ENCODE data around the gene LRBA. TPM values are rescaled to one million over a fixed set of nuclear protein-coding genes. Genes with fewer than 3 reads are reported as not detected.
A peak's percentile ranks its signal among the peaks of the same experiment; 100 is the strongest.

Gene LRBA
- total and polyA plus RNA-seq, 3 donors from 2014 or later: 24.6 to 61.1 (median 60.8) TPM

- 74 to 85% methylated on average over 2 of the region's 2 CpGs for WGBS, 2 donors
- intact Hi-C loops (cut with DNase I; ENCODE audit: low total_unique reads): no loop called here
- Histone ChIP-seq H3K9me3 (no peaks in the 10 kb centered on the region), H3K27ac (no peak overlapping the region), H3K27me3 (no peaks in the 10 kb centered on the region), H3K4me1 (no peaks in the 10 kb centered on the region), H3K4me3 (no peak overlapping the region), H3K36me3 (ENCODE audit: low read depth, missing control alignments) (no peaks in the 10 kb centered on the region)
- DNase-seq: no peak
- TF ChIP-seq POLR2A (IDR thresholded peaks at IDR 0.05) (no peak), CTCF (IDR thresholded peaks at IDR 0.05) (no peak)
These were observed 709.1 kb downstream of the LRBA start for GRCh38 chr4:150305995-150306394.

DNA sequence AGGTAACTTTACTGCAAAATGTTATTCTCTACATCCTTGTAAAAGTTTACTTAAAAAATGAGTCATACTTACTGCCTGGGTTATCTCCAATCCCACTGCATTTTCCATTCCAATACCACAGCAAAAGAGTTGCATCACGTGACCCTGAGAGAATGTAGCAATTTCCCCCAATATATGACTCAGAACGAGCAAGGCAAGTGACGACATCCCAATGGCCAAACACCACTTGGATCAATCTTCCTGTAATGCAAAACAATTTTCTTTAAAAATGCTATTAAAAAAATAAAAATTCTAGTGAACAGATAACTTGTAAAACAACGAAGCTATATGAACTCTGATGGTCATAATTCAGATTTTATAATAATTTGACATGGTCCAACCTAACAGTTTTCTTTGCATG, 712.5 kb downstream of the LRBA start:
- no peak overlapping the region for H3K4me3 ChIP-seq
- H3K27me3 ChIP-seq: no peaks in the 10 kb centered on the region
- intact Hi-C loops (cut with DNase I; ENCODE audit: low total_unique reads): no loop called here
- H3K9me3 ChIP-seq: no peaks in the 10 kb centered on the region
- TF ChIP-seq POLR2A (IDR thresholded peaks at IDR 0.05) (no peak), CTCF (IDR thresholded peaks at IDR 0.05) (no peak)
- no peak overlapping the region for H3K27ac ChIP-seq
- 82 to 85% methylated on average over 4 of the region's 4 CpGs for WGBS, 2 donors
- no peak for DNase-seq
- no peaks in the 10 kb centered on the region for H3K4me1 ChIP-seq
- no peaks in the 10 kb centered on the region for H3K36me3 ChIP-seq (ENCODE audit: low read depth, missing control alignments)

- Histone ChIP-seq H3K27me3 (no peaks in the 10 kb centered on the region), H3K36me3 (ENCODE audit: low read depth, missing control alignments) (no peaks in the 10 kb centered on the region), H3K9me3 (no peaks in the 10 kb centered on the region), H3K27ac (no peak overlapping the region), H3K4me1 (no peaks in the 10 kb centered on the region), H3K4me3 (no peak overlapping the region)
- intact Hi-C loops (cut with DNase I; ENCODE audit: low total_unique reads): no loop called here
- DNase-seq: no peak
- WGBS, 2 donors: 86 to 94% methylated on average over 4 of the region's 4 CpGs
- TF ChIP-seq POLR2A (IDR thresholded peaks at IDR 0.05) (no peak), CTCF (IDR thresholded peaks at IDR 0.05) (no peak)
These were observed 715.3 kb downstream of the LRBA start for GRCh38 chr4:150299816-150300215.

DNA sequence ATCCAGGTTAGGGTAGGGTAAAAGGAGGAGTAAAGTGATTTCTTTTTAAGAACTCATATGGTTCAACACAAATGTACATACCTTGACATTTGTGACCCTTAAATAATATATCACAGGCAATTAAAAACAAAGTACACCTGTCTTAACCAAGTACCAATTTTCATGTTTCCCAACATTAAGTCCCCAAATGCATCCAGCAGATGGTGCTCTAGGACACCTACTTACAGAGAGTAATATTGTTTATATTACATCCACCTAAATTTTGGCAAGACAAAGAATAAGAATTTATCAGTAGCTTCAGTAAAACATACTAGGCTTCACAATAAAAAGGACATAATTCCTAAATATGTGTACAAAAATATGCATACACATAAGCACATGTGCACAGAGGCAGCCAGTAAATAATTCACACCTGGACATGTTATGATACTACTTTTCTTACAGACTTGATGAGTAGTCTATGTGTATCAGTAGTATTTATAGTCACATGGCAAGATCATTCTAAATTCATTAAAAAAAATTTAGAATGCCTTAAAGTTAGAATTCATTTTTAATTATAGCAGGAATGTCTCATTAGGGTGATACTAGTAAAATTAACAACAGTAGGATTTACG, 717.1 kb downstream of the LRBA start:
- no peaks in the 10 kb centered on the region for H3K36me3 ChIP-seq (ENCODE audit: low read depth, missing control alignments)
- peak in 2 of 3 experiments; percentile 24 to 51 for TF ChIP-seq CTCF (IDR thresholded peaks at IDR 0.05)
- no peak for TF ChIP-seq POLR2A (IDR thresholded peaks at IDR 0.05)
- H3K9me3 ChIP-seq: no peaks in the 10 kb centered on the region
- no peaks in the 10 kb centered on the region for H3K4me1 ChIP-seq
- H3K4me3 ChIP-seq: no peak overlapping the region
- WGBS, 2 donors: 91 to 98% methylated on average over 1 of the region's 1 CpG
- DNase-seq: peak; percentile 79
- H3K27me3 ChIP-seq: no peaks in the 10 kb centered on the region
- H3K27ac ChIP-seq: no peak overlapping the region
- intact Hi-C loops (cut with DNase I; ENCODE audit: low total_unique reads): no loop called here

- no peaks in the 10 kb centered on the region for H3K27me3 ChIP-seq
- DNase-seq: no peak
- H3K36me3 ChIP-seq (ENCODE audit: low read depth, missing control alignments): no peaks in the 10 kb centered on the region
- no peaks in the 10 kb centered on the region for H3K9me3 ChIP-seq
- H3K4me1 ChIP-seq: no peaks in the 10 kb centered on the region
- intact Hi-C loops (cut with DNase I; ENCODE audit: low total_unique reads): no loop called here
- no peak overlapping the region for H3K27ac ChIP-seq
- TF ChIP-seq CTCF (IDR thresholded peaks at IDR 0.05) (no peak), POLR2A (IDR thresholded peaks at IDR 0.05) (no peak)
- no peak overlapping the region for H3K4me3 ChIP-seq
- WGBS, 2 donors: 87 to 89% methylated on average over 3 of the region's 3 CpGs
These were observed 725.2 kb downstream of the LRBA start for GRCh38 chr4:150289881-150290280.

Measured in testis (tissue), 3 donors.